Loucy (cell line): ENCODE measurements around the gene BRD3OS.

Source experiments
- CTCF ChIP-seq: fragments of 200-600 bp; sonication (generic); conservative IDR thresholded peaks from 2 replicates; pipeline ENCODE4 v1.5.1; 2014; ENCODE audit warnings: mild to moderate bottlenecking, antibody characterized with exemption, low read length
- EZH2phosphoT487 ChIP-seq: fragments of 200-600 bp; IDR thresholded peaks from 2 replicates; pipeline ENCODE4 v1.6.1; 2018; ENCODE audit warnings: antibody characterized with exemption, mild to moderate bottlenecking, moderate library complexity, borderline replicate concordance

DNA sequence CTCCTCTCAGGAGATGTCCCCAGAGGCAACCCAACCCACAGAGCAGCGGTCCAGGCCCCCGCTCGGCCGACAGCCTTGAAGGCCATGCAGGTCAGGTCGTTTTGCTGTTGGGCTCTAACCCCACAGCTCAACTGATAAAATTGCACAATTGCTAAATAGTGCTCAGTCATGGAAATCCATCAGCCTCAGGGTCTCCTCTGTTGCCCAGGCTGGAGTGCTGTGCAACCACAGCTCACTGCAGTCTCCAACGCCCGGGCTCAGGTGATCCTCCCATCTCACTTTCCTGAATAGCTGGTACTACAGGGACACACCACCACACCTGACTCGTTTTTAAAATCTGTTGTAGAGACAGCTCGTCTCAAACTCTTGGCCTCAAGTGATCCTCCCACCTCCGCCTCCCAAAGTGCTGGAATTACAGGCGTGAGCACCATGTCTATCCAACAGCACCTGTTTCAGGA is 18.3 kb downstream of the BRD3OS start:
- TF ChIP-seq CTCF = no peak
- no peak for TF ChIP-seq EZH2phosphoT487
